ENCODE measurements around the gene TP53AIP1. TPM values are rescaled to one million over a fixed set of nuclear protein-coding genes. Genes with fewer than 3 reads are reported as not detected.

The TP53AIP1 gene
- total RNA-seq, 1 donor from 2014 or later = not detected

GRCh38 chr11:128963744-128964325, 21.2 kb upstream of the TP53AIP1 start:
- no peak overlapping the region for H3K27ac ChIP-seq (replicated peaks)
- H3K9me3 ChIP-seq (replicated peaks) = no peaks in the 10 kb centered on the region
- TF ChIP-seq, protein P1, sequence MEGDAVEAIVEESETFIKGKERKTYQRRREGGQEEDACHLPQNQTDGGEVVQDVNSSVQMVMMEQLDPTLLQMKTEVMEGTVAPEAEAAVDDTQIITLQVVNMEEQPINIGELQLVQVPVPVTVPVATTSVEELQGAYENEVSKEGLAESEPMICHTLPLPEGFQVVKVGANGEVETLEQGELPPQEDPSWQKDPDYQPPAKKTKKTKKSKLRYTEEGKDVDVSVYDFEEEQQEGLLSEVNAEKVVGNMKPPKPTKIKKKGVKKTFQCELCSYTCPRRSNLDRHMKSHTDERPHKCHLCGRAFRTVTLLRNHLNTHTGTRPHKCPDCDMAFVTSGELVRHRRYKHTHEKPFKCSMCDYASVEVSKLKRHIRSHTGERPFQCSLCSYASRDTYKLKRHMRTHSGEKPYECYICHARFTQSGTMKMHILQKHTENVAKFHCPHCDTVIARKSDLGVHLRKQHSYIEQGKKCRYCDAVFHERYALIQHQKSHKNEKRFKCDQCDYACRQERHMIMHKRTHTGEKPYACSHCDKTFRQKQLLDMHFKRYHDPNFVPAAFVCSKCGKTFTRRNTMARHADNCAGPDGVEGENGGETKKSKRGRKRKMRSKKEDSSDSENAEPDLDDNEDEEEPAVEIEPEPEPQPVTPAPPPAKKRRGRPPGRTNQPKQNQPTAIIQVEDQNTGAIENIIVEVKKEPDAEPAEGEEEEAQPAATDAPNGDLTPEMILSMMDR (IDR thresholded peaks at IDR 0.05; ENCODE audit: borderline replicate concordance) = no peak
- peaks cover 5% of the 10 kb centered on the region for H3K4me1 ChIP-seq
- peaks cover 2% of the 10 kb centered on the region for H3K36me3 ChIP-seq
- no peak overlapping the region for H3K4me3 ChIP-seq
- intact Hi-C loops (cut with micrococcal nuclease) = no loop called here
- peaks cover 10% of the 10 kb centered on the region for H3K27me3 ChIP-seq (ENCODE audit: low read depth)
- DNase-seq = no peak

GRCh38 chr11:128962896-128963295, 20.2 kb upstream of the TP53AIP1 start:
- Histone ChIP-seq H3K4me1 (peaks cover 2% of the 10 kb centered on the region), H3K27ac (replicated peaks) (no peak overlapping the region), H3K27me3 (ENCODE audit: low read depth) (peaks cover 16% of the 10 kb centered on the region), H3K4me3 (no peak overlapping the region), H3K9me3 (replicated peaks) (no peaks in the 10 kb centered on the region), H3K36me3 (no peaks in the 10 kb centered on the region)
- DNase-seq = no peak
- intact Hi-C loops (cut with micrococcal nuclease) = no loop called here
- TF ChIP-seq, protein P1 (IDR thresholded peaks at IDR 0.05; ENCODE audit: borderline replicate concordance) = no peak

DNA sequence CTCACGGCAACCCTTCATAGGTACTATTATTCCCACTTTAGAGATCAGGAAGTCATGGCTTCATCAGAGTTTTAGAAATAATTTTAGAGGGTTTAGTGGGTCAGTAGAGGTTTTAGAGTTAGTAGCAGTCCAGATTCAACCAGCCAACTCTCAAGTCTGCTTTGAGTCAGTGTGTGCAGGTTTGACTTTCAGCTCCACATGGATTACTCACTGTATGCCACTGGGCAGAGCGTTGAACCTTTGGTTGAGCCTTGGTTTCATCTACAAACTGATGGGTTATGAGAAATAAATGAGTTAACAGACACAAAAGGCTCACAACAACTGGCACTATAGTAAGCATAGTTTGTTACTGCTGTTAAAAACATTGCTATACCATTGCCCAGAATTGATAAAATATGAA, 19.0 kb upstream of the TP53AIP1 start:
- intact Hi-C loops (cut with micrococcal nuclease) = no loop called here
- no peaks in the 10 kb centered on the region for H3K4me1 ChIP-seq
- no peaks in the 10 kb centered on the region for H3K36me3 ChIP-seq
- H3K4me3 ChIP-seq = no peak overlapping the region
- peaks cover 24% of the 10 kb centered on the region for H3K27me3 ChIP-seq (ENCODE audit: low read depth)
- H3K27ac ChIP-seq (replicated peaks) = no peak overlapping the region
- DNase-seq = no peak
- TF ChIP-seq, protein P1 (IDR thresholded peaks at IDR 0.05; ENCODE audit: borderline replicate concordance) = no peak
- H3K9me3 ChIP-seq (replicated peaks) = no peaks in the 10 kb centered on the region

DNA sequence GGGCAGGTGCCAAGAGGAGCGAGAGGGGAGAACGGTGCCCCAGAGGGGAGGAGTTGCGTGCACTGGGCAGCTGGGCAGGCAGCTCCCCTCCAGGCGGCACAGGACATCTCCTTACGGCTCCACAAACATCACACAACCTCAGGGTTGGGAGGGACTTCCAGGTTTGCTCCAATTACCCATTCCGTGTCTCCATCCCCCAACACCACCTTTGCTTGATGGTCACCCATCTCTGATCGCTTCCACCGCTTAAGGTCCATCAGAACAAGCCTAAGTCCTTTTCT, 14.5 kb upstream of the TP53AIP1 start:
- Histone ChIP-seq H3K27me3 (ENCODE audit: low read depth) (peaks cover 29% of the 10 kb centered on the region), H3K4me3 (no peak overlapping the region), H3K4me1 (no peaks in the 10 kb centered on the region), H3K9me3 (replicated peaks) (no peaks in the 10 kb centered on the region), H3K27ac (replicated peaks) (no peak overlapping the region), H3K36me3 (no peaks in the 10 kb centered on the region)
- TF ChIP-seq, protein P1 (IDR thresholded peaks at IDR 0.05; ENCODE audit: borderline replicate concordance) = no peak
- no peak for DNase-seq
- intact Hi-C loops (cut with micrococcal nuclease) = loop anchor here (2.0 kb wide), 1 partner anchor 72 kb away; no protein-coding TSS in a partner anchor

- H3K27me3 ChIP-seq (ENCODE audit: low read depth) = peaks cover 29% of the 10 kb centered on the region
- no peaks in the 10 kb centered on the region for H3K9me3 ChIP-seq (replicated peaks)
- no peaks in the 10 kb centered on the region for H3K4me1 ChIP-seq
- H3K36me3 ChIP-seq = no peaks in the 10 kb centered on the region
- H3K4me3 ChIP-seq = no peak overlapping the region
- DNase-seq = no peak
- intact Hi-C loops (cut with micrococcal nuclease) = loop anchor here (2.0 kb wide), 1 partner anchor 72 kb away; no protein-coding TSS in a partner anchor
- TF ChIP-seq, protein P1 (IDR thresholded peaks at IDR 0.05; ENCODE audit: borderline replicate concordance) = peak; percentile 77
- no peak overlapping the region for H3K27ac ChIP-seq (replicated peaks)
These were observed 13.9 kb upstream of the TP53AIP1 start for GRCh38 chr11:128956401-128957201.

Measured in left ventricle myocardium inferior (tissue), 1 donor.